ENCODE results near the gene C11orf97.
"Not testable (repeated sequence)": the region's sequence is repeated elsewhere in the genome, so short reads cannot be mapped to it uniquely, and the experiment has no call there.

The C11orf97 gene

GRCh38 chr11:94543695-94544645 lies 31.7 kb downstream of the C11orf97 start, which contains the start of gene FUT4:
Gene FUT4 (plus strand): TSS chr11:94543921. CDS start chr11:94544134, 213 bp downstream.
- Histone ChIP-seq H3K36me3 (ENCODE audit: control insufficient read depth, insufficient read depth, low read length) (no peaks in the 10 kb centered on the region), H3K4me3 (ENCODE audit: extremely low read depth, insufficient read depth, low read length, poor library complexity, severe bottlenecking) (peak within 1 kb of the TSS; percentile 57), H3K27ac (ENCODE audit: low read depth, low read length, severe bottlenecking) (peak within 1 kb of the TSS; percentile 92), H3K9me3 (ENCODE audit: control insufficient read depth, low read length) (no peaks in the 10 kb centered on the region), H3K4me1 (ENCODE audit: control insufficient read depth, insufficient read depth, low read length, poor library complexity, severe bottlenecking) (no peaks in the 10 kb centered on the region)
- WGBS, 2 experiments (ENCODE audit: insufficient coverage in 2 of 2) = 1 to 2% methylated on average over 76 to 100 of the region's 109 CpGs

- 8 to 9% methylated on average over 30 to 40 of the region's 59 CpGs for WGBS, 2 experiments (ENCODE audit: insufficient coverage in 2 of 2)
- Histone ChIP-seq H3K27ac (ENCODE audit: low read depth, low read length, severe bottlenecking) (peak overlapping the region; percentile 92), H3K36me3 (ENCODE audit: control insufficient read depth, insufficient read depth, low read length) (no peaks in the 10 kb centered on the region)
Observed at GRCh38 chr11:94544646-94545263, 32.5 kb downstream of the C11orf97 start.

GRCh38 chr11:94545264-94546161 lies 33.3 kb downstream of the C11orf97 start:
- 44 to 63% methylated on average over 46 to 51 of the region's 54 CpGs for WGBS, 2 experiments (ENCODE audit: insufficient coverage in 2 of 2)
- Histone ChIP-seq H3K36me3 (ENCODE audit: control insufficient read depth, insufficient read depth, low read length) (no peaks in the 10 kb centered on the region), H3K27ac (ENCODE audit: low read depth, low read length, severe bottlenecking) (no peak overlapping the region), H3K4me1 (ENCODE audit: control insufficient read depth, insufficient read depth, low read length, poor library complexity, severe bottlenecking) (no peaks in the 10 kb centered on the region), H3K9me3 (ENCODE audit: control insufficient read depth, low read length) (no peaks in the 10 kb centered on the region), H3K4me3 (ENCODE audit: extremely low read depth, insufficient read depth, low read length, poor library complexity, severe bottlenecking) (peak overlapping the region; percentile 57)

More at GRCh38 chr11:94544646-94545263, 32.5 kb downstream of the C11orf97 start:
- Histone ChIP-seq H3K4me3 (ENCODE audit: extremely low read depth, insufficient read depth, low read length, poor library complexity, severe bottlenecking) (peak overlapping the region; percentile 57), H3K9me3 (ENCODE audit: control insufficient read depth, low read length) (no peaks in the 10 kb centered on the region), H3K4me1 (ENCODE audit: control insufficient read depth, insufficient read depth, low read length, poor library complexity, severe bottlenecking) (no peaks in the 10 kb centered on the region)

GRCh38 chr11:94546162-94546470 lies 33.9 kb downstream of the C11orf97 start:
- Histone ChIP-seq H3K4me3 (ENCODE audit: extremely low read depth, insufficient read depth, low read length, poor library complexity, severe bottlenecking) (no peak overlapping the region), H3K9me3 (ENCODE audit: control insufficient read depth, low read length) (no peaks in the 10 kb centered on the region), H3K4me1 (ENCODE audit: control insufficient read depth, insufficient read depth, low read length, poor library complexity, severe bottlenecking) (no peaks in the 10 kb centered on the region), H3K27ac (ENCODE audit: low read depth, low read length, severe bottlenecking) (no peak overlapping the region), H3K36me3 (ENCODE audit: control insufficient read depth, insufficient read depth, low read length) (no peaks in the 10 kb centered on the region)
- WGBS, 2 experiments (ENCODE audit: insufficient coverage in 2 of 2) = no CpG with 5 or more reads among the region's 2 CpGs

- Histone ChIP-seq H3K4me3 (ENCODE audit: extremely low read depth, insufficient read depth, low read length, poor library complexity, severe bottlenecking) (no peak overlapping the region), H3K36me3 (ENCODE audit: control insufficient read depth, insufficient read depth, low read length) (no peaks in the 10 kb centered on the region), H3K4me1 (ENCODE audit: control insufficient read depth, insufficient read depth, low read length, poor library complexity, severe bottlenecking) (no peaks in the 10 kb centered on the region), H3K9me3 (ENCODE audit: control insufficient read depth, low read length) (no peaks in the 10 kb centered on the region), H3K27ac (ENCODE audit: low read depth, low read length, severe bottlenecking) (no peak overlapping the region)
- 100% methylated on average over 1 of the region's 1 CpG for WGBS, 2 experiments (ENCODE audit: insufficient coverage in 2 of 2)
Observed at GRCh38 chr11:94546886-94547285, 34.6 kb downstream of the C11orf97 start.

GRCh38 chr11:94549146-94549545 lies 36.9 kb downstream of the C11orf97 start:
- no peaks in the 10 kb centered on the region for H3K4me1 ChIP-seq (ENCODE audit: control insufficient read depth, insufficient read depth, low read length, poor library complexity, severe bottlenecking)
- no peaks in the 10 kb centered on the region for H3K9me3 ChIP-seq (ENCODE audit: control insufficient read depth, low read length)
- 93 to 100% methylated on average over 3 to 5 of the region's 5 CpGs for WGBS, 2 experiments (ENCODE audit: insufficient coverage in 2 of 2)
- no peaks in the 10 kb centered on the region for H3K36me3 ChIP-seq (ENCODE audit: control insufficient read depth, insufficient read depth, low read length)
- H3K27ac ChIP-seq (ENCODE audit: low read depth, low read length, severe bottlenecking) = no peak overlapping the region
- no peak overlapping the region for H3K4me3 ChIP-seq (ENCODE audit: extremely low read depth, insufficient read depth, low read length, poor library complexity, severe bottlenecking)

GRCh38 chr11:94550513-94550912 lies 38.3 kb downstream of the C11orf97 start:
- WGBS, 2 experiments (ENCODE audit: insufficient coverage in 2 of 2) = 86% methylated on average over 3 to 4 of the region's 4 CpGs
- Histone ChIP-seq H3K36me3 (ENCODE audit: control insufficient read depth, insufficient read depth, low read length) (no peaks in the 10 kb centered on the region), H3K9me3 (ENCODE audit: control insufficient read depth, low read length) (no peaks in the 10 kb centered on the region), H3K4me3 (ENCODE audit: extremely low read depth, insufficient read depth, low read length, poor library complexity, severe bottlenecking) (no peak overlapping the region), H3K27ac (ENCODE audit: low read depth, low read length, severe bottlenecking) (no peak overlapping the region), H3K4me1 (ENCODE audit: control insufficient read depth, insufficient read depth, low read length, poor library complexity, severe bottlenecking) (no peaks in the 10 kb centered on the region)

- no peaks in the 10 kb centered on the region for H3K4me1 ChIP-seq (ENCODE audit: control insufficient read depth, insufficient read depth, low read length, poor library complexity, severe bottlenecking)
- WGBS, 2 experiments (ENCODE audit: insufficient coverage in 2 of 2) = 40 to 58% methylated on average over 1 of the region's 1 CpG
Observed at GRCh38 chr11:94553938-94554337, 41.7 kb downstream of the C11orf97 start.

GRCh38 chr11:94555752-94556329 lies 43.6 kb downstream of the C11orf97 start:
- H3K4me3 ChIP-seq (ENCODE audit: extremely low read depth, insufficient read depth, low read length, poor library complexity, severe bottlenecking); H3K27ac ChIP-seq (ENCODE audit: low read depth, low read length, severe bottlenecking); H3K36me3 ChIP-seq (ENCODE audit: control insufficient read depth, insufficient read depth, low read length); H3K4me1 ChIP-seq (ENCODE audit: control insufficient read depth, insufficient read depth, low read length, poor library complexity, severe bottlenecking); H3K9me3 ChIP-seq (ENCODE audit: control insufficient read depth, low read length): not testable (repeated sequence)
- 86 to 91% methylated on average over 6 to 7 of the region's 8 CpGs for WGBS, 2 experiments (ENCODE audit: insufficient coverage in 2 of 2)

More at GRCh38 chr11:94553938-94554337, 41.7 kb downstream of the C11orf97 start:
- no peaks in the 10 kb centered on the region for H3K36me3 ChIP-seq (ENCODE audit: control insufficient read depth, insufficient read depth, low read length)
- no peaks in the 10 kb centered on the region for H3K9me3 ChIP-seq (ENCODE audit: control insufficient read depth, low read length)
- no peak overlapping the region for H3K27ac ChIP-seq (ENCODE audit: low read depth, low read length, severe bottlenecking)
- no peak overlapping the region for H3K4me3 ChIP-seq (ENCODE audit: extremely low read depth, insufficient read depth, low read length, poor library complexity, severe bottlenecking)

GRCh38 chr11:94557421-94557820 lies 45.2 kb downstream of the C11orf97 start:
- no peaks in the 10 kb centered on the region for H3K36me3 ChIP-seq (ENCODE audit: control insufficient read depth, insufficient read depth, low read length)
- no peak overlapping the region for H3K27ac ChIP-seq (ENCODE audit: low read depth, low read length, severe bottlenecking)
- no peak overlapping the region for H3K4me3 ChIP-seq (ENCODE audit: extremely low read depth, insufficient read depth, low read length, poor library complexity, severe bottlenecking)
- H3K9me3 ChIP-seq (ENCODE audit: control insufficient read depth, low read length) = no peaks in the 10 kb centered on the region
- H3K4me1 ChIP-seq (ENCODE audit: control insufficient read depth, insufficient read depth, low read length, poor library complexity, severe bottlenecking) = peaks cover 3% of the 10 kb centered on the region
